Loucy (cell line): ENCODE measurements around the gene GRM5.
"Not testable (repeated sequence)": the region's sequence is repeated elsewhere in the genome, so short reads cannot be mapped to it uniquely, and the experiment has no call there.

Experiments
- H2AFZ ChIP-seq: fragments of 200-600 bp; sonication (generic); 2 replicates; pipeline ENCODE4 v1.6.0; 2016; ENCODE audit warnings: antibody characterized with exemption, mild to moderate bottlenecking, low read length, moderate library complexity
- H3F3A ChIP-seq: fragments of 200-600 bp; 2 replicates; pipeline ENCODE4 v1.6.0; 2016; ENCODE audit warnings: antibody characterized with exemption, low read depth, mild to moderate bottlenecking
- H3K27me3 ChIP-seq: fragments of 200-600 bp; sonication (generic); 2 replicates; pipeline ENCODE4 v1.6.1; 2014; ENCODE audit warnings: low read length, mild to moderate bottlenecking; ENCODE audit not compliant: insufficient read depth, poor library complexity, severe bottlenecking
- H3K36me3 ChIP-seq: fragments of 200-600 bp; sonication (generic); 2 replicates; pipeline ENCODE4 v1.6.1; 2016; ENCODE audit warnings: low read length; ENCODE audit not compliant: insufficient read depth
- H3K4me1 ChIP-seq: fragments of 200-600 bp; sonication (generic); 2 replicates; pipeline ENCODE4 v1.5.1; 2014; ENCODE audit warnings: low read length, mild to moderate bottlenecking; ENCODE audit not compliant: insufficient read depth, poor library complexity, severe bottlenecking
- H3K4me2 ChIP-seq: fragments of 200-600 bp; sonication (generic); 2 replicates; pipeline ENCODE4 v1.6.0; 2014; ENCODE audit warnings: antibody characterized with exemption, low read length, low read depth, mild to moderate bottlenecking; ENCODE audit not compliant: poor library complexity, severe bottlenecking
- H3K4me3 ChIP-seq: fragments of 200-600 bp; sonication (generic); 2 replicates; pipeline ENCODE4 v1.5.1; 2014; ENCODE audit warnings: low read length, mild to moderate bottlenecking, mixed read lengths; ENCODE audit not compliant: poor library complexity, severe bottlenecking
- H3K79me2 ChIP-seq: fragments of 200-600 bp; sonication (generic); 2 replicates; pipeline ENCODE4 v1.6.1; 2014; ENCODE audit warnings: low read length; ENCODE audit not compliant: insufficient read depth
- H3K9ac ChIP-seq: fragments of 200-600 bp; sonication (generic); 2 replicates; pipeline ENCODE4 v1.6.0; 2014; ENCODE audit warnings: mild to moderate bottlenecking, low read depth, low read length, moderate library complexity; ENCODE audit not compliant: poor library complexity, severe bottlenecking
- H3K9me2 ChIP-seq: fragments of 200-600 bp; sonication (generic); replicated peaks from 2 replicates; pipeline ENCODE4 v1.6.1; 2016; ENCODE audit warnings: low read depth, low read length, mixed read lengths
- H3K9me3 ChIP-seq: fragments of 200-600 bp; sonication (generic); 2 replicates; pipeline ENCODE4 v1.6.1; 2014; ENCODE audit warnings: mild to moderate bottlenecking, antibody characterized with exemption, low read length, low read depth; ENCODE audit not compliant: insufficient read depth
- H4K20me1 ChIP-seq: fragments of 200-600 bp; sonication (generic); 2 replicates; pipeline ENCODE4 v1.6.0; 2014; ENCODE audit warnings: antibody characterized with exemption, low read length, mild to moderate bottlenecking; ENCODE audit not compliant: insufficient read depth, poor library complexity, severe bottlenecking
- EZH2phosphoT487 ChIP-seq: fragments of 200-600 bp; IDR thresholded peaks from 2 replicates; pipeline ENCODE4 v1.6.1; 2018; ENCODE audit warnings: antibody characterized with exemption, mild to moderate bottlenecking, moderate library complexity, borderline replicate concordance
- TF ChIP-seq, protein P1 (sequence below): fragments of 200-600 bp; sonication (generic); conservative IDR thresholded peaks from 2 replicates; pipeline ENCODE4 v1.5.1; 2014; ENCODE audit warnings: mild to moderate bottlenecking, antibody characterized with exemption, low read length

GRM5 gene

DNA sequence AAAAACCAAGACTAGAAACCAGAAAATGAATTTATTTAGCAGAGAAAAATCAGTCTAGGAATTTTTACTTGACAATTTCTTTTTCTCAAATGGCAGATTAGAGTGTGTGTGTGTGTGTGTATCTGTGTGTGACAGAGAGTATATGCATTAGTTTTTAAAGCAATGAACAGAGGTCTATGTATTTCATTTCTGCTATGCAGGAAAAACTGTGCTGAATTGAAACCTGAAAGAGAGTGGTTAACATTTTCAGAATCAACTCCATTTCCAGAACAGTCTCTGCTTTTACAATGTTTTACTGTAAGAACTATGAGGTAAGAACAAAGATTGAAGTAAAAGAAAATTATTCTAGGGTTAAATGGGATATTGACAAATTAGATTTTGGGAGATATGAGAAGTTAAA, 114.8 kb downstream of the GRM5 start:
- no peak overlapping the region for H3K9ac ChIP-seq
- no peaks in the 10 kb centered on the region for H3K36me3 ChIP-seq
- no peaks in the 10 kb centered on the region for H3K9me3 ChIP-seq
- no peaks in the 10 kb centered on the region for H4K20me1 ChIP-seq
- no peaks in the 10 kb centered on the region for H3K9me2 ChIP-seq
- H3K4me1 ChIP-seq, result peaks cover 5% of the 10 kb centered on the region
- no peak overlapping the region for H3K4me3 ChIP-seq
- 0 out of 2 replicates have a peak overlapping the region, but pooled peaks have one; percentile 6 for H2AFZ ChIP-seq
- H3K27me3 ChIP-seq, result no peaks in the 10 kb centered on the region
- no peaks in the 10 kb centered on the region for H3F3A ChIP-seq
- H3K79me2 ChIP-seq, result no peaks in the 10 kb centered on the region
- TF ChIP-seq EZH2phosphoT487, result no peak
- TF ChIP-seq, protein P1, sequence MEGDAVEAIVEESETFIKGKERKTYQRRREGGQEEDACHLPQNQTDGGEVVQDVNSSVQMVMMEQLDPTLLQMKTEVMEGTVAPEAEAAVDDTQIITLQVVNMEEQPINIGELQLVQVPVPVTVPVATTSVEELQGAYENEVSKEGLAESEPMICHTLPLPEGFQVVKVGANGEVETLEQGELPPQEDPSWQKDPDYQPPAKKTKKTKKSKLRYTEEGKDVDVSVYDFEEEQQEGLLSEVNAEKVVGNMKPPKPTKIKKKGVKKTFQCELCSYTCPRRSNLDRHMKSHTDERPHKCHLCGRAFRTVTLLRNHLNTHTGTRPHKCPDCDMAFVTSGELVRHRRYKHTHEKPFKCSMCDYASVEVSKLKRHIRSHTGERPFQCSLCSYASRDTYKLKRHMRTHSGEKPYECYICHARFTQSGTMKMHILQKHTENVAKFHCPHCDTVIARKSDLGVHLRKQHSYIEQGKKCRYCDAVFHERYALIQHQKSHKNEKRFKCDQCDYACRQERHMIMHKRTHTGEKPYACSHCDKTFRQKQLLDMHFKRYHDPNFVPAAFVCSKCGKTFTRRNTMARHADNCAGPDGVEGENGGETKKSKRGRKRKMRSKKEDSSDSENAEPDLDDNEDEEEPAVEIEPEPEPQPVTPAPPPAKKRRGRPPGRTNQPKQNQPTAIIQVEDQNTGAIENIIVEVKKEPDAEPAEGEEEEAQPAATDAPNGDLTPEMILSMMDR, result no peak
- H3K4me2 ChIP-seq, result no peak overlapping the region

DNA sequence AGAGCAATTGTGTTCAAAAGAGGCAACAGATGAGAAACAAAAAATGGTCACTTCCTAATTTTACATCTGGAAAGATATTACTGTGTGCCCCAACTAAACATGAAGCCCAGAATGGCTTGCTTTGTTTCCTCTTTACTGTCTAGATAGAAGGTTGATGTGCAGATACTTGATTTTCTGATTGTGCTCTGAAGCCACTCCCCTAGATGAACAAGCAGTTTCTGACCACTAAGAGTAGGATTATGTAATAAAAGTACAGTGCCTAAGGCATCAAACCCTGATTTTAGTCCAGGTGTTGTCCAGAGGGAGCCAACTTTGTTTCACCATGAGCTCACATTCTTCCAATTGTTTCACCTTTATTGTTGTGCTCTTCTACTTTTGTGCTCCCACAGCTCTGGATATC, 116.9 kb downstream of the GRM5 start:
- not testable (repeated sequence) for H3K79me2 ChIP-seq, H3K9me2 ChIP-seq, H3K4me3 ChIP-seq, H3K4me1 ChIP-seq, H3K4me2 ChIP-seq, H3F3A ChIP-seq, H3K9me3 ChIP-seq, H3K36me3 ChIP-seq, H4K20me1 ChIP-seq, H3K27me3 ChIP-seq, H3K9ac ChIP-seq, H2AFZ ChIP-seq

DNA sequence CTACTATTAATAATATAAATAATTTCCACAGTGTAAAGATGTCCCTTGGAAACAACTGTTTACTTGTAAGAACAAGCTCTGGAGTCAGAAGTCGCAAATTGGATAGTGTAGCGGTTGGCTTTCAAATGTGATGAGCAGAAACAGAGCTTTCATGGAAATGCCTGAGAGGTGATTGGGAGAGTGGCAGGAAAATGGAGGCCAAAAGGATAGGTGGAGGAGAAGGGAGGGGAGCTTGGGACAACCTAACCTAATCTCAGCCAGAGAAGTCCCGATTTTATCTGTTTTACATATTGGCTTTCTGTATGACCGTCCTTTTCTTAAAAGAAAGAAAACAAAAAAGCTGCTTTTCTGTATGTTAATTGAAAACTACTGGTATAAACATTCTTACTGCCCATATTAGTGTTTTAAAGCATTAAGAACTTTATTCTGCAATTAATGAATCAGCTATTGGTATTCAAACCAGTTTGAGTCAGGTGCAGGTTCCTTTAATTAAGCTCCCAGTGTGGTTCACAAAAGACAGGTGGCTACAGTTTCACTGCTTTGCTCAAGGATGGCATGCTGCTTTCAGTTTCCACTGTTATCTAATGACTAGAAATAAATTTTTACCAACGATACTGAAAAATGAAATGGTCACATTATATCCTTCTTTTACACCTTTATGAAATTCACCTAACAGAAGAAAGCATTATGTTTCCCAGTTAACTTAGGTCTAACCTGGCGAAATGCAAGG, 117.8 kb downstream of the GRM5 start:
- not testable (repeated sequence) for H3K36me3 ChIP-seq, H3K9me3 ChIP-seq, H3K79me2 ChIP-seq, H3K4me3 ChIP-seq, H3K9me2 ChIP-seq, H3F3A ChIP-seq, H3K27me3 ChIP-seq, H2AFZ ChIP-seq, H4K20me1 ChIP-seq, H3K9ac ChIP-seq, H3K4me2 ChIP-seq, H3K4me1 ChIP-seq

DNA sequence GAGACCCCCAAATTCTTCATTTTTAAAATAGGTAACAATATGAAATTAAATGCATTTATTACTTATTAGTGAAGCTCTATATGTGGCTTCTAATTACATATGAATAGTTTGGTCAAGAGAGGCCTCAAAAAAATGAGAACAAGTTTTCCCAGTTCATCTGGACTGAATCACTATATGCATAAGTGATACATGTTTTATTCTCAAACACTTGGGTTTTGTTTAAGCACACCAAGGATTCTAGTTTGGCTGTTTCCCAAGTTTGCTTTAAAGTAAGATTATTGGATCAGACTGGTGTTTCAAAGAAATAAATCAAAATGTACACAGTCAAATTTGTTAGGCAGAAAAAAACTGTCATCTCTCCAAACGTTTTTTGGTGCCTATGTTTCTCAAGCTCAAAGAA, 136.1 kb downstream of the GRM5 start:
- not testable (repeated sequence) for H3K36me3 ChIP-seq, H2AFZ ChIP-seq, H3K27me3 ChIP-seq, H3K9me3 ChIP-seq, H3K9me2 ChIP-seq, H3F3A ChIP-seq, H3K4me1 ChIP-seq, H4K20me1 ChIP-seq, H3K9ac ChIP-seq, H3K4me2 ChIP-seq, H3K4me3 ChIP-seq, H3K79me2 ChIP-seq

DNA sequence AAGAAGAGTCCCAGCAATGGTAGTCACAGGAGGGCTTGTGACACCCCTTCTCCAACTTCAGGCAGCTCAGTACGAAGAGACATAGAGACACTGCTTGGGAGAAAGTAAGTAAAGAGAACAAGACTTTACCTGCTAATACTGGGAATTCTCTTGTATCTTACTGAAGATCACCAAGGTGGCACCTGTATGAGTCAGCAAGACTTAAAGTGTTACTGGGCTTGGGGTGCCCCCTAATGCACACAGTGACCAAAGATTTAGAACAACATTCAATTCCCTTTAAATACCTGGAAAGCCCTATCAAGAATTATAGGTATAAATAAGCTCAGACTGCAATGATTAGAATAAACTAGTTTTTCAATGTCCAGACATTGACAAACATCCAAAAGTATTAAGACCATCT, 148.7 kb downstream of the GRM5 start:
- not testable (repeated sequence) for H4K20me1 ChIP-seq, H3K9me3 ChIP-seq, H3K36me3 ChIP-seq, H2AFZ ChIP-seq, H3F3A ChIP-seq, H3K9me2 ChIP-seq, H3K9ac ChIP-seq, H3K27me3 ChIP-seq, H3K4me1 ChIP-seq, H3K4me3 ChIP-seq, H3K79me2 ChIP-seq, H3K4me2 ChIP-seq
